KMS-11 (cell line): ENCODE measurements around the gene FNDC4.

ENCODE experiments used
- H2AFZ ChIP-seq: fragments of 200-600 bp; sonication (generic); 2 replicates; pipeline ENCODE4 v1.6.1; 2016; ENCODE audit warnings: antibody characterized with exemption, mixed run types, low read depth
- H3K27ac ChIP-seq: fragments of 200-600 bp; sonication (generic); 2 replicates; pipeline ENCODE4 v1.6.1; 2016; ENCODE audit warnings: mild to moderate bottlenecking, mixed run types
- H3K27me3 ChIP-seq: fragments of 200-600 bp; sonication (generic); 2 replicates; pipeline ENCODE4 v1.6.1; 2017; ENCODE audit warnings: mild to moderate bottlenecking, low read depth, mixed run types, moderate library complexity; ENCODE audit not compliant: insufficient read depth
- H3K36me3 ChIP-seq: fragments of 200-600 bp; sonication (generic); 2 replicates; pipeline ENCODE4 v1.6.1; 2017; ENCODE audit warnings: mild to moderate bottlenecking, mixed run types; ENCODE audit not compliant: insufficient read depth
- H3K4me1 ChIP-seq: fragments of 200-600 bp; sonication (generic); 2 replicates; pipeline ENCODE4 v1.6.1; 2016; ENCODE audit warnings: mild to moderate bottlenecking, low read depth, mixed run types; ENCODE audit not compliant: poor library complexity, severe bottlenecking
- H3K4me2 ChIP-seq: fragments of 200-600 bp; sonication (generic); 2 replicates; pipeline ENCODE4 v1.7.0; 2016; ENCODE audit warnings: mild to moderate bottlenecking, mixed run types
- H3K4me3 ChIP-seq: fragments of 200-600 bp; sonication (generic); IDR thresholded peaks from 2 replicates; pipeline ENCODE4 v1.6.1; 2017; ENCODE audit warnings: low read depth, low read length, mixed read lengths; ENCODE audit not compliant: insufficient read depth
- H3K79me2 ChIP-seq: fragments of 200-600 bp; sonication (generic); 2 replicates; pipeline ENCODE4 v1.6.1; 2016; ENCODE audit warnings: low read depth, mixed run types; ENCODE audit not compliant: insufficient read depth
- H3K9ac ChIP-seq: fragments of 200-600 bp; sonication (generic); 2 replicates; pipeline ENCODE4 v1.6.1; 2016; ENCODE audit warnings: mild to moderate bottlenecking, mixed run types
- H4K20me1 ChIP-seq: fragments of 200-600 bp; sonication (generic); 2 replicates; pipeline ENCODE4 v1.6.1; 2016; ENCODE audit warnings: mild to moderate bottlenecking, mixed run types; ENCODE audit not compliant: insufficient read depth
- CTCF ChIP-seq: fragments of 200-600 bp; sonication (generic); conservative IDR thresholded peaks from 2 replicates; pipeline ENCODE4 v1.6.1; 2017; ENCODE audit warnings: low read depth, mild to moderate bottlenecking, antibody characterized with exemption, low read length, moderate library complexity, mixed read lengths

The FNDC4 gene

GRCh38 chr2:27445155-27445554 lies 49.8 kb downstream of the FNDC4 start:
- H3K79me2 ChIP-seq: no peaks in the 10 kb centered on the region
- no peaks in the 10 kb centered on the region for H4K20me1 ChIP-seq
- no peak overlapping the region for H3K4me3 ChIP-seq
- no peaks in the 10 kb centered on the region for H3K36me3 ChIP-seq
- no peak overlapping the region for H2AFZ ChIP-seq
- no peaks in the 10 kb centered on the region for H3K27me3 ChIP-seq
- no peak overlapping the region for H3K9ac ChIP-seq
- H3K27ac ChIP-seq: no peak overlapping the region
- H3K4me1 ChIP-seq: peaks cover 5% of the 10 kb centered on the region
- no peak for TF ChIP-seq CTCF
- no peak overlapping the region for H3K4me2 ChIP-seq

- Histone ChIP-seq H3K9ac (no peak overlapping the region), H3K27ac (no peak overlapping the region), H3K4me3 (no peak overlapping the region), H2AFZ (no peak overlapping the region), H3K79me2 (no peaks in the 10 kb centered on the region), H3K4me1 (peaks cover 5% of the 10 kb centered on the region), H3K36me3 (no peaks in the 10 kb centered on the region), H4K20me1 (no peaks in the 10 kb centered on the region), H3K4me2 (no peak overlapping the region), H3K27me3 (no peaks in the 10 kb centered on the region)
- TF ChIP-seq CTCF: no peak
These were observed 52.1 kb downstream of the FNDC4 start for GRCh38 chr2:27442920-27443282.

GRCh38 chr2:27441958-27442919 lies 52.8 kb downstream of the FNDC4 start, which contains the start of gene KRTCAP3:
KRTCAP3 (plus strand) TSS chr2:27442381; CDS start chr2:27442413, 32 bp downstream.
- Histone ChIP-seq H3K9ac (no peak within 1 kb of the TSS), H3K27me3 (no peaks in the 10 kb centered on the region), H3K27ac (no peak within 1 kb of the TSS), H3K79me2 (no peaks in the 10 kb centered on the region), H3K4me3 (no peak within 1 kb of the TSS), H2AFZ (no peak within 1 kb of the TSS), H3K36me3 (no peaks in the 10 kb centered on the region), H3K4me2 (no peak within 1 kb of the TSS), H4K20me1 (no peaks in the 10 kb centered on the region), H3K4me1 (peaks cover 5% of the 10 kb centered on the region)
- TF ChIP-seq CTCF: no peak
